Caki2 (cell line): ENCODE results near the gene POLE. TPM values are rescaled to one million over a fixed set of nuclear protein-coding genes. Genes with fewer than 3 reads are reported as not detected.

ENCODE experiments used
- DNase-seq: peaks from one replicate; pipeline ENCODE4 v3.0.0-alpha.2; 2015; ENCODE audit warnings: low read depth
- in situ Hi-C: cut with HindIII; loops from 2 replicates; pipeline ENCODE4 v1.10.0; 2016; ENCODE audit warnings: low sequenced_read_pairs, low pct_unique_long_range_greater_than_20kb, mixed read lengths
- total RNA-seq: library from RNA; depleted of rRNA; stranded (reverse); fragments of >200 nt; shearing (Covaris generic); gene quantifications from 2 replicates; pipeline ENCODE4 v1.2.3, GENCODE V29; 2014; ENCODE audit warnings: low replicate concordance

POLE gene
- total RNA-seq, 1 experiment from 2014 or later = 10.3 TPM

DNA sequence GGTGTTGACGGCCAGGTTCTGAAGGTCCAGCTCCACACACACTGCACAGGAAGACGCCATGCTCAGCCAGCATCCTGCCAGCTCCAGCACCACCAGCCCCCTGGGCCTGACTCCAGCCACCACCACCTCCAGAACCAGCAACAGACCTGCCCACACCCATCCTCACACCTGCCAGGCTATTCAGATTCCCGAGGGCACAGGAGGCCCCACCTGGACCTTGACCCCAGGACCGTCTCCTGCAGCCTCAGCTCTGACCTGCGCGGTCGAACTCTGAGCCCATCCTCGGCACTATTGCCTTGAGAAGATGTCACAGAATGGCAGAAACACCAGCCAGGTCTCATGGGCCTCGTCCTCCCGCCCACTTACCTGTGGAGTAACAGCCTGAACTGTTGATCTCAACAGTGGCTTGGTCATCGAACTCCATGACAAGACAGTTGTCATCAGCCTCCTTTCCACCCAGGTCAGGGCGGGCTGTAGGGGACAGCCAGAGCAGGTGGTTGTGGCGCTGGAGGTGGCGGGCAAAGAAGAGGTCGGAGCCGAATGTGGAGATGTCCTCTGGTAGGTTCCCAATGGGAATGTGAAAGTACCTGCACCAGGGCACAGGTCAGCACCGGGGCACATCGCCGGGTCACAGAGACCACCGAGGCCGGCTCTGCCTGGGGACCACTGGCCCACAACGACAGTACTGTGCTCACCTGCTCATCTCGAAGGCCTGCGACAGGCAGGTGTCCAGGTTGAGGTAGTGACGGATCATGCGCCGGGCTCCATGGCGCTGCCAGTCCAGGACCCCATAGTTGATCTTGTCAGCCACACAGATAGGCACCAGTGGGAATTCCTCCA lies 45.1 kb downstream of the POLE start:
- in situ Hi-C loops = no loop called here
- no peak for DNase-seq

DNA sequence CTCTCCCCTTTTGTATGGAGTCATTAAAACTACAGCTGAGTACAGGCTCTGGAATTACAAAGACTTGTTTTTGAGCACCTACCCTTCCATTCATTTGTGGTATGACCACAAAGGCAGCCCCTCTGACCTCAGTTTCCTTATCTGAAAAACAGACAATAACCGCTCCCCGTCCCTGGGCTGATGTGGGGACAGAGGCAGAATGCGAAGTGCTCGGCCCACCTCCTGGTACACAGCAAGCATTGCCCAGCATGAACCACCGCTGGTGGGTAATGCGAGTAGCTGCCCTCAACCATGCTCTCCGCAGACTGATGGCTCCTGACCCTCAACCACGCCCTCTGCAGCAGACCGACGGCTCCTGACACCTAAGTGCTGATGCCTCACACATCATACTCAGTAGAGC lies 46.2 kb downstream of the POLE start:
- in situ Hi-C loops = no loop called here
- DNase-seq = no peak

DNA sequence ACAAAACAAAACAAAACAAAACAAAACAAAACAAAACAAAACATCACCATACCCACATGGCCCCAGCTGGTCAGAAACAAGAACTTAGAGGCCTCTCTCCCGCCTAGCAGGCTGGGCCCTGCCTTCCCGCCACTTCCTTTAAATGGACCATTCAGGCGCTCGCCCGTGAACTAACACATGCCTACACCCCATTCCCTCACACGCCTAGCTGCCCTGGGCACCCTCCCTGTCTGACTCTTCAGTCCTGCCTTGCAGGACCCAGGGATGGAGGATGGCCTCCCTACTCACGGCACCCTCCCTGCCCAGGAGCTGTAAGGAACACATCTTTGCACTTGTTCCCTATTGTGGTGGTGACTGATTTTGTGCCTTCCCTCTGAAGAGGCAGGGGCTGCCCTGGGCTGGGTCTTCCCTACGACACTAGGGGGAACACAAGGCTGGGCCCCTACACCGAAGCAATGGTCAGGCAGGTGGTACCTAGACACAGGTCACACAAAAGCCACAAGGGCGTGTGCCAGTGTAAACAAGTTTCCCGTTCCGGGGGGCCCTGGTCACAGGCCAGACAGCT lies 47.1 kb downstream of the POLE start:
- in situ Hi-C loops = no loop called here
- no peak for DNase-seq

DNA sequence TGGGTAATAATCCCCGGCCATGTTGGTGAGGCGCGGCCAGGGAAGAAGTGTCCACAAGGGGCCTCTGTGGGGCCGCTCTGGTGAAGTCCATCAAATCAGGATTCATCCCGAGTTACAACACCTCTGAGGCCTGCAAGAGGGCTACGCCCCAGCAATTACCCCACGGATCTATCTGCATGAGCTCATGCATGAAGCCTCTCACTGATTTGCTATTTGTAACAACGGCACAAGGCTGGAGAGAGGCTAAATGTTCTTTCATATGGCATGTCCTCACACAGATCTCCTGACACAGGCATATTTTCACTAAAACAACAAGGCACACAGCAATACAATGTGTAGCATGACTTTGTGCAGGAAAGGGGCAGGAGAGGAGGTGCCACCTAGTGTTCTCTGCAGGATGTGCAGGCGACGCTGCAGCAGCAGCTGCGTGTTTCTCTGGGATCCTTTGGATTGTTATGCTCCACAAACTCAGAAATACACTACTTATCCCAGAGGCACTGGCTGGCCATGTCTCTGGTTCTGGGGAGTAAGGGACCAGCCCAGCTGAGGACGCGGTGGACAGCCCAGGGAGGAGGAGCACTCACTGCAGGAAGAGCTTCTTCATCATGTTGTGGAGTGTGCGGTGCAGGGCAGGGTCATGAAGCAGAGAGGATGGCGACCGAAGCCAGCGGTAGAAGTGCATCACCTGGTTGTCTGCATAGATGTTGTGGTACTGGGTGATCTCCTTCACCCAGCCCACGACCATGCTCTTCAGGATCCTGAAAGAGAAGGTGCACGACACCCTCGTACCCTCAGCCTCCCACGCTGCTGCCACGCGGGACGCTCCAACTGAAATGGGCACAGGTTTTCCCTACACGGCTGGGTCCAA lies 48.4 kb downstream of the POLE start:
- in situ Hi-C loops = no loop called here
- peak; percentile 44 for DNase-seq

DNA sequence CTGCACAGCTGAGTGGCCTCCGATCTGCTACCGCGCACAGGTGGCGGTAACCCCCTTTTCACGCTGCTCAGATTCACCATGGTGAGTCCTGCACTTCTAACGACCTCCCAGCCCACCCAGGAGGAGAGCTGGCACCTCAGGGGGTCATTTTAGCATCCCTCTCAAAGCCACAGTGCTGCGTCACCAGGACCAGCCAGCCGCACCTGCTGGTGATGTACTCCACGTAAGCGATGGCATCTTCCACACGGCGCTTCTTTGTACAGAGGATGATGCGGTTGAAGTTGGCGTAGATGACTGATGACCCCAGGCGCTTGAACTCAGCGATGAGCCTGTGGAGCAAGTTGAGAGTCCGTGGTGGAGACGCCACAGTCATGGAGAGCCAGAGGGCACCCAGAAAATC lies 49.3 kb downstream of the POLE start:
- in situ Hi-C loops = no loop called here
- no peak for DNase-seq

DNA sequence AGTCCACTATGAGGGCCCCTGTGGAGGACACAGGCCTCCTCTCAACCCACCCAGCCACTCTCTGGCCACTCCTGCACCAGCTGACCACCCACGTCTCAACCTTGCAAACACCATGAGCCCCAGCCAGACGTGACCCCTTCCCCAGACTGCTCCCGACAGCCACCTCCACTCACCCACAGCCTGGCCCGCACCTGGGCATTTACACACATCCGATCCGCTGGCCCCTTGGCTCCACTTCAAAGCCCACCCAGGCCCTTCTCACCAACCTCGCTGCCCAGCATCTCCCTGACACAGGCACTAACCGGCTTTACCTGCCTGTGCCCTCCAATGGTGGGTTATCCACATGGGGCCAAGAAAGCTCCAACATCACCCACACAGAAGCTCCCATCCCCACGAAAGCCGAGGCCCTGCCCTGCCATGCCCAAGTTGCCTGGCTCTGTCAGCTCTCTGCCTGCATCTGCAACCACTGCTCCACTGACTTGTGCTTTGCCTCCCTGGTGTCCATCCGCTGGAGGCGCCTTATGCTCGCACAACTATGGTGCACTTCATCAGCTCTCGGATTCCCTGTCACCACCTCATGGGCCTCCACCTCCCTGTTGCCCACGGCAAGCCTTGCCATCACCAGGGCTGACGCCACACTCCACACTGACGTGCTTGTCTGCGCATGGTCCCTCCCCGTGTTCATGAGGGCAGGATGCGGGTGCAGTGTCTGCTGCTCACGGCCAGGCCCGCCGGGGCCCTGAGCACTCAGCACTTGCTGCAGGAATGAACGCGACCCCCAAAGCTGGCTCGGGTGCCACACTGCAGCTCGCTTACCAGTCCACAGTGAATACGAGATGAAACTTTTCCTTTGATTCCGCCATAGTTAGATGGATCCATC lies 51.8 kb downstream of the POLE start:
- in situ Hi-C loops = no loop called here
- DNase-seq = no peak

DNA sequence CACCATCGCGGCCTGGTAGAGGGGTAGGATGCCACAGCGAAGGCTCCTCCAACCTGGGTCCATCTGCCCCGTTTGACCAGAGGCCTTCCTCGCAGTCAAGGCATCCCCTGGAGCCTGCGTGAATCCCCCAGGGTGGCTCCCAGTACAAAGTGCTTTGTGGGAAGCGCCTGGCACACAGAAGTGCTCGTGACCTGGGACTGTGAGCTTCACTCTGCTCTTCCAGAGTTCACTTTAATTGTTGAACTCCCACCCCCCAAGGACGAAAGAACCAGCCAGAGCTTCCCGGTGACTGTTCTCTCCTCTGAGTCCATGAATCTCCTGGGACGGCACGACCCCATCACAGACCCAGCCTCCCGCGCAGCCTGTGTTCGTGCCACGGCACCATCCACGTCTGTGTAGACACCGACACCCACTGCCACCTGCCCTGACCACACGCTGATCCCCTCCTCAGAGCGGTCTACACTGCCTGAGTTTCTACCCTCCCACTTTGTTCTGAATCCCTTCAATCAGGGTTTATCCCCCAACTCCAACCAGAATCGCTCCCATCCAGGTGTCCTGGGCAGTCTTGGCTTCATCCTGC lies 52.6 kb downstream of the POLE start:
- DNase-seq = no peak
- in situ Hi-C loops = no loop called here

DNA sequence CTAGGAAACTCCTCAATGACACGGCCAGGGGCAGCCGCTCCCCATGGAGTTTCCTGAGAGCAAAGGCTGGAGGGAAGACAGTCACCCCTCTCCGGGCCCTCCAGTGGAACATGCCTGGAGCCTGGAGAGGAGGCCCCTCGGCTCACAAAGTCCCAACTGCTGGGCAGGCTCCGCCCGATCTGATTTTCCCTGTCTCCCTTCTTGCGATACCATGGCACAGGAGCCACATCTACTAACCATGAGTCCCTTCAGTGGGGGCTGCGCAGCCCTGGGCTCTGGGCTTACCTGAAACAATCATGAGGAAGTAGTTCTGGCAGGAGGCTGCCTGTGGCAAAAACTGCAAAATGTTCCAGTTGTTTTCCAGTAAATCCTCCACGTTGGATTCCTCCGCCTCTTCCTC lies 53.2 kb downstream of the POLE start:
- no peak for DNase-seq
- in situ Hi-C loops = no loop called here

DNA sequence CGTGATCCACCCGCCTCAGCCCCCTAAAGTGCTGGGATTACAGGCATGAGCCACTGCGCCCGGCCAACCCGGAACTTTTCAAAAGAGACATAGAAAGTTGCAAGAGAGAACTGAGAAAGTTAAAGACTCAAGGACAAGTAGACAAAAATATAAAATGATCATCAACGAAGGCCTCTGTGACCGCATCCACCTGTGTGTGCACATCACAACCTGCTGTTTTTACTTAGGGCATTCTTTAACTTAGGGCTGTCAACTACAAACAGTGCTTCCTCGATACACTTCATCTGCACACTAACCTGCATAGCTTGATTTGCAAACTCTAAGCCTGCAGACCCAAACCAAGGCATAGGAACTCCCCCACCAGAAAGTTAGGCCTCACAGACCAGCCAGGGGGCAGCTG lies 53.7 kb downstream of the POLE start:
- in situ Hi-C loops = no loop called here
- no peak for DNase-seq

DNA sequence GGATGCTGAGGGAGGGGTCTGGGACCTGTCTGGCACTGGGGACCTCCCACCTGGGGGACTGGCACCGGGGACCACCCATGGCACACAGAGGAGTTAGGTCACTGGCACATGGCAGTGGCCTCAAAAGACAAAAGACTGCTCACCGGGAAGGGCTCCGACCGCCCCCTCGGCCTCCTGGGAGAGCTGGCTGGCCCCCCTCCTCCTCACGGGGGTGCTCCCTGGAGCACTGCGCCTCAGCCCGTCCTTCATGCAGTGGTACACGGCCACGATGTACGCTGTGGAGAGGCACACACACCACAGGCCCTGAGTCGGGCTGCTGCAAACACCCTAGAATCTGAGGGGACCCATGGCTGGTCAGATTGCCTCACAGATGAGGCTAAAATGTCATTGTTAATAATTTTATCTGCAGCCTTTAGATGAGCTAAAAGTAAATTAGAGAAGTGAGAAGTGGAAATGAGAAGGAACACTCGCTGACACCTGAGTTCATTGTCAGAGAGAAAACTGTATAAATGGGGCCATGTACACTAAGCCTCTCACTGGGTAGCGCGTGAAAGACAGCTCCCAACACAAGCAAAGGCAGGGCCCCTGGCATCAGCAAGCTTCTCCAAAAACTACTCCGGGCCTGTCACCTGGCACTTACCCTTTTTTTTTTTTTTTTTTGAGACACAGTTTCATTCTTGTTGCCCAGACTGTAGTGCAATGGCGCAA lies 54.5 kb downstream of the POLE start:
- in situ Hi-C loops = no loop called here
- DNase-seq = no peak

DNA sequence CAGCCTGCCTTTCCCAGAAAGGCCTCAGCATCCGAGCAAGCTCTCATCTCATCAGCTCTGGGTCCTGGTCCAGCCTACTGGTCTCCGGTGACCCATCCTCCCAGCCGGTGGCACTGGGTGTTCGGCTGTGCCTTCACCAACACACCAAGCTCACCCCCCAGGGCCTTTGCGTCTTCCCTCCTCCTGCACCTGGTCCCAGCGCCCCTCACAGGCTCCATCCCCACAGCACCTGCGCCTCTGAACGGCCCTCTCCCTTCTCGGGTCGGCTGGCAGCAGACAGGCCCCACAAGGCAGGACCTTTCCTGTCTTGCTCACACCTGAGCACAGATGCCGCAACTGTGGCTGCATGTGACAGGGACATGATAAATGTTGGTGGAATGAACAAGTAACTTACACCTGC lies 55.5 kb downstream of the POLE start:
- no peak for DNase-seq
- in situ Hi-C loops = no loop called here

DNA sequence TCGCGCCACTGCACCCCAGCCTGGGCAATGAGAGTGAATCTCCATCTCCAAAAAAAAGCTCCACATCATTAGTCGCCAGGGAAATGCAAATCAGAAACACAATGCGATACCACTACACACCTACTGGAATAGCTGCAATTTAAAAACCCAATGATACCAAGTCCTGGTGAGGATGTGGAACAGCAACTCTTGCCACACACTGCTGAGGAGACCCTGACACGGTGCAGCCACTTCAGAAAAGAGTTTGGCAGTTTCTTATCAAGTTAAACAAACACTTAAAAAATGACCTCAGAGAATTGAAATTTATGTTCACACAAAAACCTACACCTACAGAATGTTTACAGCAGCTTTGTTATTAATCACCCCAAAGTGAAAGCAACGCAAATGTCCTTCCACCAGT lies 56.5 kb downstream of the POLE start:
- in situ Hi-C loops = no loop called here
- no peak for DNase-seq

DNA sequence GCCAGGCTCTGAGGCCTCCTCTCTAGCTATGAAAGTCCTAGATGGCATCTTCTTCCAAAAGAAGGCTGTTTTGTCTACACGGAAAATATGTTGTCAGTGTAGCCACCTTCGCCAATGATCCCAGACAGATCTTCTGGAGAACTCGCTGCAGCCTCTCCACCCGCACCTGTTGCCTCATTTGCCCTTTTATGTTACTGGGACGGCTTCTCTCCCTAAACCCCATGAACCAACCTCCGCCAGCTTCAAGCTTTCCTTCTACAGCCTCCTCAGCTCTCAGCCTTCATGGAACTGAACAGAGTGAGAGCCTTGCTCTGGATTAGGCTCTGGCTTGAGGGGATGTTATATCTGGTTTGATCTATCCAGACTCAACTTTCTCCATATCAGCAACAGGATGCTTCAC lies 57.8 kb downstream of the POLE start:
- in situ Hi-C loops = no loop called here
- no peak for DNase-seq

DNA sequence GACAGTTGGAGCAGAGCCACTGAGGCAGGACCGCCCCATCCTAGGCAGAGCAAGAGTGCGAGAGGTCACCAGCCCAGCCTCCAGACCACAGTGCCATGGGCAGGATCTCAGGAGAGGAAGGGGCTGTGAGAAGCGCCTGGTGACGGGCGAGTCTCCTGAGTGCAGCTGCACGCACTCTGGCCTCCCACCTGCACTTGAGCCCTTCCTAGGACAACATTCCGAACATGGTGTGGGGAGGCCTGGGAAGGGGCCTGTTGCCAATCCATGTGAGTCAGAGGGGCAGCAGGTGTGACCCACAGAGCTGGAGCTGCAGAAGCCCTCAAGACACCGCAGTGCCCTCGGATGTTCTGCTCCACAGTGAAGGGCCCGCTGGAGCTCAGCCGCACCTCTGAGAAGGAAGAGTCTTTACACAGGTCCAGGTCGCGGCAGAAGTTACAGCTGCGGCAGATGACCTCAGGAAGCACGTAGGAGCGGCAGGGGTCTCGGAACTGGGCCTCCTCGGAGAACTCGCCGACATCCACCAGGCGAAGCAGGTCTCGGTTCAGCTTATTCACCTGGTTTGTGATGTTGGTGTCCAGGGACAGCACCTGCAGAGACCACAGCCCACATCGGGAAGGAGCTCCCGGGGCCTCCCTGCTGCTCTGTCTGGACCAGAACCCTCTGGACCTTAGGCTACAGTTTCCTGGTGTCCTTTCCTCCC lies 61.3 kb downstream of the POLE start:
- no peak for DNase-seq
- in situ Hi-C loops = no loop called here

DNA sequence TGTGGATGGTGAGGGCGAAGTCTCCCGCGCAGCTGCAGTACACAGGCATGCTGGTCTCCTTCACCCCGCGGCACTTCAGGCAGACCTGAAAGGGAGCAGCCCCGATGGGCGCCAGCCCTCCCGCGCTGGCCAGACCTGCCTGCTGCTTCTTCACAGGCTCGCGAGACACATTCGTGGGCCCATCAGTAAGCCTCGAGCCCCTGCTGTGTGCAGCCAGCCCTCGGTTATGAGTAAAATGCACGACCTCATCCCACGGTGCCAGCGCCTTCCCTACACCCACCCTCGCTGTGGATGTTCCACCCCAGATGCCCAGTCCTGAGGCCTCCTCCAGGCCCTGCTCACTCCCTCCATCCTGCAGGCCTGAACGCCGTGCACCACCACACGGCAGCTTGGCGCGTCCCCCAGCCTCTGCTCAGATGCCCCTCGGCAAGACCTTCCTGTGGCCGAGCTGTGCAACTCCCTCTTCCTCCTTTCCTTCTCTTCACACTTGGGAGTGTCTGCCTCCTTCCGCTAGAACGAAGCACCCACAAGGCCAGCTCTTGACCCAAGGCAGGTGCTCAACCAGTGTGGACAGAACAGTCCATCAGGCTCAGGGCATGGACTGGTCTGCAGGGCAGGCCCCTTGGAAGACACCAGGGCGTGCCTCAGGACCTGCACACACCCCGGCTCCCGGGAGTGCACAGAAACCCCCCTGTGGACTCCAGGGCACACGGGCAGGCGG lies 62.1 kb downstream of the POLE start:
- DNase-seq = no peak
- in situ Hi-C loops = no loop called here

DNA sequence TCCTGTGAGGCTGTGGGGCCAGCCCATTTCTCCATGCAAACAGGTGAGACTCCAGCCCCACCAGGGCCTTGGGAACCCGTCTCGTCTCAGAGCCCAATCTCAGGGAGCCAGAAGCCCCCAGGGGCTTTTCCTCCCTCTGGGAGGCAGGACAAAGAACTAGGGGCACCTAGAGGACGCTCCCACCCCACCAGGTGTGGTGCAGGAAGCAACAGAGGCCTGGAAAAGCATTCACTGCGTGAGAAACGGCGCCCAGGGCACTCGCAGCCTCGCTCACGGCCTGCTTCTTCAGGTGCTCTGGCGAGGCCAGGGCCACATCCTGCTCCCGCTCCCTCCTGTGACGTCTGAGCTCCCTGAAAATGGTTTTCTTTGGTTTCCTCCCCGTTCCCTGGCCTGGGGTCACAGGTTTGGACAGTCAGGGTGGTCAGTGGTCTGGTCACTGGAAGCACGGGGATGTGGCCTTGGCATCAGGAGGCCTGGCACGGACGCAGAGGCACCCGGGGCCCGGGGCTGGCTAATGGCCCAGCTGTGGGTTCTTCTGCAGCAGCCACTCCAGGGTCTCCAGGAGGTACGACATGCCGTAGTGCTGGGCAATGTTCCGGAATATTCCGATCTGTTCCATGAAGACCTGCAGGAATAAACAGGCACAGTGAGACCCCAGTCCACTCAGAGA lies 62.8 kb downstream of the POLE start:
- in situ Hi-C loops = no loop called here

More for the DNA sequence above, 62.8 kb downstream of the POLE start:
- no peak for DNase-seq
